SU-DHL-6 (cell line): Measurements from ENCODE around the gene TIGD1.

Experiments
- H2AFZ ChIP-seq: fragments of 200-600 bp; sonication (generic); 2 replicates; pipeline ENCODE4 v1.6.1; 2014; ENCODE audit warnings: low read depth, mild to moderate bottlenecking, moderate library complexity, mixed read lengths, antibody characterized with exemption, low read length; ENCODE audit not compliant: severe bottlenecking
- H3F3A ChIP-seq: fragments of 200-600 bp; shearing (Covaris generic); 2 replicates; pipeline ENCODE4 v1.6.0; 2016; ENCODE audit warnings: antibody characterized with exemption, mild to moderate bottlenecking; ENCODE audit not compliant: insufficient read depth
- H3K27ac ChIP-seq: fragments of 200-600 bp; sonication (generic); 2 replicates; pipeline ENCODE4 v1.5.1; 2016; ENCODE audit warnings: low read depth, mild to moderate bottlenecking, low read length, moderate library complexity, mixed read lengths
- H3K27me3 ChIP-seq: fragments of 200-600 bp; sonication (generic), shearing (Covaris generic); 2 replicates; pipeline ENCODE4 v1.6.0; 2014; ENCODE audit warnings: mild to moderate bottlenecking, low read length
- H3K36me3 ChIP-seq: fragments of 200-600 bp; sonication (generic); 2 replicates; pipeline ENCODE4 v1.6.1; 2014; ENCODE audit warnings: mild to moderate bottlenecking, low read length, mixed read lengths
- H3K4me2 ChIP-seq: fragments of 300-600, 200-600 bp; shearing (Covaris generic), sonication (generic); 2 replicates; pipeline ENCODE4 v1.6.0; 2014; ENCODE audit warnings: low read length, low read depth, mild to moderate bottlenecking; ENCODE audit not compliant: poor library complexity, severe bottlenecking
- H3K4me3 ChIP-seq: fragments of 200-600 bp; sonication (generic); 2 replicates; pipeline ENCODE4 v1.5.1; 2014; ENCODE audit warnings: antibody characterized with exemption, low read length, mild to moderate bottlenecking, mixed read lengths; ENCODE audit not compliant: insufficient read depth, poor library complexity, severe bottlenecking
- H3K79me2 ChIP-seq: fragments of 200-600 bp; sonication (generic); 2 replicates; pipeline ENCODE4 v1.6.1; 2014; ENCODE audit warnings: mild to moderate bottlenecking, low read length, moderate library complexity; ENCODE audit not compliant: insufficient read depth
- H3K9ac ChIP-seq: fragments of 200-600 bp; sonication (generic); 2 replicates; pipeline ENCODE4 v1.7.0; 2014; ENCODE audit warnings: mild to moderate bottlenecking, low read length
- H3K9me2 ChIP-seq: fragments of 200-600 bp; sonication (generic); replicated peaks from 2 replicates; pipeline ENCODE4 v1.6.1; 2014; ENCODE audit warnings: low read length; ENCODE audit not compliant: insufficient read depth
- H3K9me3 ChIP-seq: fragments of 200-600 bp; sonication (generic); 2 replicates; pipeline ENCODE4 v1.6.1; 2014; ENCODE audit warnings: low read length, mixed read lengths; ENCODE audit not compliant: insufficient read depth
- H4K20me1 ChIP-seq: fragments of 200-600 bp; sonication (generic); 2 replicates; pipeline ENCODE4 v1.6.1; 2014; ENCODE audit warnings: low read depth, mild to moderate bottlenecking, antibody characterized with exemption, low read length, moderate library complexity, mixed read lengths
- EZH2phosphoT487 ChIP-seq: fragments of 200-600 bp; sonication (generic), shearing (Covaris generic); conservative IDR thresholded peaks from 2 replicates; pipeline ENCODE4 v1.6.1; 2018; ENCODE audit warnings: mild to moderate bottlenecking, antibody characterized with exemption, low read length, moderate library complexity, mixed read lengths
- TF ChIP-seq, protein P1 (sequence below): fragments of 200-600 bp; sonication (generic); IDR thresholded peaks from one replicate; pipeline ENCODE4 v1.5.1; 2017; ENCODE audit warnings: antibody characterized with exemption, mild to moderate bottlenecking, low read length, moderate library complexity; ENCODE audit not compliant: insufficient read depth, poor library complexity, severe bottlenecking

The TIGD1 gene

DNA sequence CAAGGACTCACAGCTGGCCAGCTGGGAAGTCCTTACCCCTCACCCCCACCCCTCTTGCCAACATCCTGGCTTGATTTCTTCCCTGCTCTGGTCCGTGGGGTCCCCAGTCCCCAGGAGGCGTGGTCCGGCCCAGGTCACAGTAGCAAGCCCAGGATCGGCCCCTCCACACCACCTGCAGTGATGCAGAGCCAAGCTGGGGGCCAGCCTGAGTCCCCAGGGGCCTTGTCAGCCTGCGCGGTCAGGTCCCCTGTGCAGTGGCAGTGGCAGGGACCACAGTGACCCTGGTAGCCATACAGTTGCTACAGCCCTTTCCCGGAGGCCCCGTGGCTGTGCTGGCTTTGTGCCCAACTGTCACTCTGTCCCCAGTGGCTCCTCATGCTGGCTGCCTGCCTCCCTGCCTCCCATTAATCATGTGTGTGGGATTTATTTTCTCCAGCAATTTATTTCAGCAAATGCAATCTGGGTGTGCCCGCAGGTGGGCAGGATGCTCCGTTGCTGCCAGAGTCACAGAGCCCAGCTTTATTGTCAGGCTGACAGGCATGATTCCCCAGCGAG is 38.9 kb downstream of the TIGD1 start:
- H4K20me1 ChIP-seq: no peaks in the 10 kb centered on the region
- H3K27ac ChIP-seq: no peak overlapping the region
- no peak overlapping the region for H3K4me3 ChIP-seq
- H3K27me3 ChIP-seq: no peaks in the 10 kb centered on the region
- no peaks in the 10 kb centered on the region for H3K36me3 ChIP-seq
- no peak overlapping the region for H3K4me2 ChIP-seq
- H3K9me2 ChIP-seq: no peaks in the 10 kb centered on the region
- no peaks in the 10 kb centered on the region for H3K9me3 ChIP-seq
- no peaks in the 10 kb centered on the region for H3K79me2 ChIP-seq
- no peak overlapping the region for H2AFZ ChIP-seq
- no peaks in the 10 kb centered on the region for H3F3A ChIP-seq
- TF ChIP-seq EZH2phosphoT487: no peak
- TF ChIP-seq, protein P1, sequence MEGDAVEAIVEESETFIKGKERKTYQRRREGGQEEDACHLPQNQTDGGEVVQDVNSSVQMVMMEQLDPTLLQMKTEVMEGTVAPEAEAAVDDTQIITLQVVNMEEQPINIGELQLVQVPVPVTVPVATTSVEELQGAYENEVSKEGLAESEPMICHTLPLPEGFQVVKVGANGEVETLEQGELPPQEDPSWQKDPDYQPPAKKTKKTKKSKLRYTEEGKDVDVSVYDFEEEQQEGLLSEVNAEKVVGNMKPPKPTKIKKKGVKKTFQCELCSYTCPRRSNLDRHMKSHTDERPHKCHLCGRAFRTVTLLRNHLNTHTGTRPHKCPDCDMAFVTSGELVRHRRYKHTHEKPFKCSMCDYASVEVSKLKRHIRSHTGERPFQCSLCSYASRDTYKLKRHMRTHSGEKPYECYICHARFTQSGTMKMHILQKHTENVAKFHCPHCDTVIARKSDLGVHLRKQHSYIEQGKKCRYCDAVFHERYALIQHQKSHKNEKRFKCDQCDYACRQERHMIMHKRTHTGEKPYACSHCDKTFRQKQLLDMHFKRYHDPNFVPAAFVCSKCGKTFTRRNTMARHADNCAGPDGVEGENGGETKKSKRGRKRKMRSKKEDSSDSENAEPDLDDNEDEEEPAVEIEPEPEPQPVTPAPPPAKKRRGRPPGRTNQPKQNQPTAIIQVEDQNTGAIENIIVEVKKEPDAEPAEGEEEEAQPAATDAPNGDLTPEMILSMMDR: no peak
- H3K9ac ChIP-seq: no peak overlapping the region

DNA sequence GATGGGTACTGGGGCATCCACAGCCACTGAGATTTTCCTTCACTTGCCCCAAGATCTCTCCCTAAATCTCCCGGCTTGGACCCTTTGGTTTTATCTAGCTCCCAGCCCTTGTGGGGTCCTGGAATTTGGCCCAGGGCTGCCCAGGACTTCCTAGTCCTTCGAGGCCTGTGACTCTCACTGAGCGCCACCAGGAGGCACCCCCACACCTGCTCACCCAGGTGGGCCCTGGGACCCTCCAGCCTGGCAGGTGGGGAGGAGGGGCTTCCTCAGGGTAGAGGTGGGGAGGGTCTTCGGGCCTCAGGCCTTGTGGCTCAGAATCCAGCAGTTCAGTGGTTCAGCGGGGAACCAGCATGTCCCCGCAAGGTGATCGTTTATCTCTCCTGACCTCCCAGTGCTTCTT is 42.1 kb downstream of the TIGD1 start:
- H3K36me3 ChIP-seq: no peaks in the 10 kb centered on the region
- H4K20me1 ChIP-seq: no peaks in the 10 kb centered on the region
- H3K9me3 ChIP-seq: no peaks in the 10 kb centered on the region
- no peak overlapping the region for H2AFZ ChIP-seq
- no peaks in the 10 kb centered on the region for H3K27me3 ChIP-seq
- no peak overlapping the region for H3K9ac ChIP-seq
- H3K79me2 ChIP-seq: no peaks in the 10 kb centered on the region
- H3K27ac ChIP-seq: no peak overlapping the region
- no peaks in the 10 kb centered on the region for H3F3A ChIP-seq
- H3K4me3 ChIP-seq: no peak overlapping the region
- H3K9me2 ChIP-seq: no peaks in the 10 kb centered on the region
- no peak for TF ChIP-seq EZH2phosphoT487
- TF ChIP-seq, protein P1: no peak
- no peak overlapping the region for H3K4me2 ChIP-seq

DNA sequence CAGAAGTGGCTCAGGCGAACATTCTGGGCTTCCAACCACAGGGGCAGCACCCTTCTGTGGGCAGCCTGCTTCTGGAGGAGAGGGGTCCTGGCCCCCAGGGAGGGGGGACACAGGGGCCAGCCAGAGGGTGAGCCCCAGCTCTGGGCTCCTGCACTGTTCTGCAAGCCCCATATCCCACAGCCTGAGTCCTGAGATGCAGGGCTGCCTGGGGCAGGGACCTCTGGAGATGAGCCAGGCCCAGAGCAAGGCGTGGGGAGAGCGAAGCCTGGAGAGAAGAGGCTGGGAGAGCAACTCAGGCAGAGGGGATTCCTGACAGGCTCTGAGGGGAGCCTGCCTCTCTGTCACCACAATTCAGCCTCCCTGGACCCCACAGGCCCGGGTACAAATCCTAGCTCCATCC is 43.6 kb downstream of the TIGD1 start:
- no peaks in the 10 kb centered on the region for H3K79me2 ChIP-seq
- no peaks in the 10 kb centered on the region for H3K27me3 ChIP-seq
- TF ChIP-seq EZH2phosphoT487: no peak
- TF ChIP-seq, protein P1: no peak

DNA sequence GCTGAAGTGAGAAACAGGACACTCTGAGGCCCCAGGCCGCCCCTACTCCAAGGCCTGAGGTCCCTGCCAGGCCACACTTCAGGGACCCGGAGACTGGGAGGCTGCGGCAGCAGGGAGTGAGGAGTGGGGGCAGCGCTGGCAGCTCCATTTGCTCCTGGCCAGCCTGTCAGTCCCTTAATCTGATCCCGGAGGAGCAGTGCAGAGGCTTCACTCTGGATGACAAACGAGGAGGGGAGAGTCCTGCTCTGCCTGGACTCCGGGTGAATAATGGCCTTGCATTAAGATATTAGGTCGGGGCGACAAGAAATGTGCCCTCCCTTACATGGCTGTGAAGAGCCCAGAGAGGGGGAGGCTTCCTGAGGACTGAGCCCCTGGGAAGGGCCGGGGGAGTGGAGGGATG is 44.5 kb downstream of the TIGD1 start:
- no peak overlapping the region for H3K9ac ChIP-seq
- H3K27ac ChIP-seq: no peak overlapping the region
- no peaks in the 10 kb centered on the region for H3K36me3 ChIP-seq
- H3K27me3 ChIP-seq: no peaks in the 10 kb centered on the region
- H3K9me3 ChIP-seq: no peaks in the 10 kb centered on the region
- H3K4me2 ChIP-seq: no peak overlapping the region
- H2AFZ ChIP-seq: no peak overlapping the region
- H4K20me1 ChIP-seq: no peaks in the 10 kb centered on the region
- no peak overlapping the region for H3K4me3 ChIP-seq
- no peaks in the 10 kb centered on the region for H3K9me2 ChIP-seq
- H3F3A ChIP-seq: no peaks in the 10 kb centered on the region
- no peaks in the 10 kb centered on the region for H3K79me2 ChIP-seq
- no peak for TF ChIP-seq EZH2phosphoT487
- TF ChIP-seq, protein P1: no peak

More for the DNA sequence above, 43.6 kb downstream of the TIGD1 start:
- Histone ChIP-seq H3K4me3 (no peak overlapping the region), H3F3A (no peaks in the 10 kb centered on the region), H3K9ac (no peak overlapping the region), H3K4me2 (no peak overlapping the region), H3K27ac (no peak overlapping the region), H3K36me3 (no peaks in the 10 kb centered on the region), H4K20me1 (no peaks in the 10 kb centered on the region), H3K9me2 (no peaks in the 10 kb centered on the region), H3K9me3 (no peaks in the 10 kb centered on the region), H2AFZ (no peak overlapping the region)
